Measurements from ENCODE around the gene PODNL1. TPM values are rescaled to one million over a fixed set of nuclear protein-coding genes. Genes with fewer than 3 reads are reported as not detected.

The PODNL1 gene
- total and polyA plus RNA-seq, 2 experiments from 2014 or later: 0.24 TPM; not detected in 1

DNA sequence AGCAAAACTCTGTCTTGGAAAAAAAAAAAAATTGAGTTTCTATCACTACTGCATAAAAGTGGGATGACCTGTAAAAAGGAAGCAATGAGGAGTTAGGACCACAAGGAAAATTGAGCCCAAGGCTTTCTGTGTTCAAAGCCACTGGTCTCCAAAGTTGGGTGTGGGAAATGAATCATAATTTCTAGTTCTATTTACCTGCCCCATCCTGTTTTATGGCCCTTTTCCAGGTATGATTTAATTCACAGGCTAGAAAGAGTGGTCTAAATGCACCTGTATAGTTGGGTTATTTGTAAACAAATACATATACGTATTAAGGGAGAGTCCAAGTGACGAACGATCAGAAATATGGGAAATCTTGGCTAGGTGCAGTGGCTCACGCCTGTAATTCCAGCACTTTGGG is 8.2 kb upstream of the PODNL1 start:
- ATAC-seq: no peak
- Mint-ChIP-seq H3K27ac (no peak overlapping the region), H3K27me3 (ENCODE audit: insufficient read depth, low read depth, poor library complexity) (peaks cover 3% of the 10 kb centered on the region), H3K9me3 (peaks cover 3% of the 10 kb centered on the region; the same call in 2 of the 3 replicates), H3K4me3 (no peak overlapping the region), H3K4me1 (no peaks in the 10 kb centered on the region), H3K36me3 (ENCODE audit: low read depth) (no peaks in the 10 kb centered on the region)
- Histone ChIP-seq H3K79me2 (replicated peaks; ENCODE audit: insufficient read depth) (no peaks in the 10 kb centered on the region), H3F3A (replicated peaks; ENCODE audit: low read depth) (no peaks in the 10 kb centered on the region), H3K27ac (ENCODE audit: low read depth) (no peak overlapping the region), H3K4me3 (no peak overlapping the region), H3K27me3 (ENCODE audit: insufficient read depth) (no peaks in the 10 kb centered on the region), H3K36me3 (ENCODE audit: insufficient read depth) (no peaks in the 10 kb centered on the region), H4K20me1 (replicated peaks; ENCODE audit: insufficient read depth) (no peaks in the 10 kb centered on the region), H2AFZ (no peak overlapping the region), H3K9me2 (ENCODE audit: insufficient read depth) (no peaks in the 10 kb centered on the region), H3K4me2 (no peak overlapping the region), H3K4me1 (ENCODE audit: insufficient read depth) (no peaks in the 10 kb centered on the region)
- TF ChIP-seq EZH2phosphoT487 (IDR thresholded peaks at IDR 0.05; ENCODE audit: unreplicated experiment) (no peak), ZNF114 (CRISPR knock-in tag; IDR thresholded peaks at IDR 0.05) (no peak), NANOG (IDR thresholded peaks at IDR 0.05; ENCODE audit: borderline replicate concordance) (no peak), ZNF331 (CRISPR knock-in tag; IDR thresholded peaks at IDR 0.05; ENCODE audit: low read depth) (no peak), CREB1 (CRISPR knock-in tag; IDR thresholded peaks at IDR 0.05; ENCODE audit: low read depth) (no peak), CTCF (conservative IDR thresholded peaks at IDR 0.05; ENCODE audit: low read depth in 2 of 2) (no peak), REST (IDR thresholded peaks at IDR 0.05; ENCODE audit: unreplicated experiment) (no peak), ZNF462 (CRISPR knock-in tag; IDR thresholded peaks at IDR 0.05) (no peak), JUNB (IDR thresholded peaks at IDR 0.05; ENCODE audit: unreplicated experiment) (no peak), EZH2 (IDR thresholded peaks at IDR 0.05; ENCODE audit: low read depth, unreplicated experiment) (no peak), POLR2AphosphoS5 (IDR thresholded peaks at IDR 0.05; ENCODE audit: low read depth) (no peak), ETS1 (IDR thresholded peaks at IDR 0.05) (no peak), STAT1 (IDR thresholded peaks at IDR 0.05; ENCODE audit: unreplicated experiment) (no peak)
- no peak for DNase-seq (ENCODE audit: low spot score)
